Measurements from ENCODE around the gene LRRC3. TPM values are rescaled to one million over a fixed set of nuclear protein-coding genes. Genes with fewer than 3 reads are reported as not detected.
"Not testable (repeated sequence)": the region's sequence is repeated elsewhere in the genome, so short reads cannot be mapped to it uniquely, and the experiment has no call there.

Gene LRRC3
- total RNA-seq, 1 donor from 2014 or later = 4.0 TPM

- ATAC-seq (no peak), DNase-seq (no peak)
- H3K4me1 ChIP-seq = peaks cover 6% of the 10 kb centered on the region
- no peaks in the 10 kb centered on the region for H3K27me3 ChIP-seq (ENCODE audit: low read depth)
- no peak overlapping the region for H3K4me3 ChIP-seq
- intact Hi-C loops (cut with DNase I) = no loop called here
- TF ChIP-seq CTCF (IDR thresholded peaks at IDR 0.05) = no peak
- H3K27ac ChIP-seq = no peak overlapping the region
- H3K9me3 ChIP-seq = no peaks in the 10 kb centered on the region
- H3K36me3 ChIP-seq = no peaks in the 10 kb centered on the region
Measured at GRCh38 chr21:44478124-44478800, 23.0 kb downstream of the LRRC3 start.

GRCh38 chr21:44478801-44479167 lies 23.5 kb downstream of the LRRC3 start:
- Histone ChIP-seq H3K4me1 (peaks cover 6% of the 10 kb centered on the region), H3K36me3 (no peaks in the 10 kb centered on the region), H3K4me3 (no peak overlapping the region), H3K27me3 (ENCODE audit: low read depth) (no peaks in the 10 kb centered on the region), H3K9me3 (no peaks in the 10 kb centered on the region), H3K27ac (no peak overlapping the region)
- ATAC-seq (no peak), DNase-seq (no peak)
- no peak for TF ChIP-seq CTCF (IDR thresholded peaks at IDR 0.05)
- intact Hi-C loops (cut with DNase I) = no loop called here

- ATAC-seq; H3K27ac ChIP-seq; intact Hi-C loops (cut with DNase I); H3K9me3 ChIP-seq; DNase-seq; H3K36me3 ChIP-seq; H3K4me1 ChIP-seq; H3K4me3 ChIP-seq; H3K27me3 ChIP-seq (ENCODE audit: low read depth): not testable (repeated sequence)
- TF ChIP-seq CTCF (IDR thresholded peaks at IDR 0.05) = peak; percentile 55
Measured at GRCh38 chr21:44479556-44480199, 24.4 kb downstream of the LRRC3 start.

GRCh38 chr21:44480200-44481053 lies 25.1 kb downstream of the LRRC3 start:
- Histone ChIP-seq H3K9me3 (no peaks in the 10 kb centered on the region), H3K27me3 (ENCODE audit: low read depth) (no peaks in the 10 kb centered on the region)
- DNase-seq = no peak

More at GRCh38 chr21:44480200-44481053, 25.1 kb downstream of the LRRC3 start:
- no peak overlapping the region for H3K4me3 ChIP-seq
- no peak for TF ChIP-seq CTCF (IDR thresholded peaks at IDR 0.05)
- intact Hi-C loops (cut with DNase I) = no loop called here
- no peaks in the 10 kb centered on the region for H3K36me3 ChIP-seq
- H3K4me1 ChIP-seq = peaks cover 6% of the 10 kb centered on the region
- H3K27ac ChIP-seq = no peak overlapping the region
- ATAC-seq = no peak
